Lower lobe of right lung (tissue), 2 donors: ENCODE results near the gene CEP104. TPM values are rescaled to one million over a fixed set of nuclear protein-coding genes. Genes with fewer than 3 reads are reported as not detected.

ENCODE experiments used
- ATAC-seq, 2 donors: fragments of 200-7000 bp; cut with Tn5 transposase; one replicate each; pipeline ENCODE4 v1.9.1; 2020 to 2022; ENCODE audit warnings: mild to moderate bottlenecking in 2 of 2, moderate library complexity in 2 of 2
- DNase-seq: peaks from one replicate; pipeline ENCODE4 v3.0.0-alpha.2; 2020
- H3K27ac ChIP-seq: fragments of 200-600 bp; one replicate; pipeline ENCODE4 v1.8.0; 2022
- H3K27me3 ChIP-seq: fragments of 200-600 bp; one replicate; pipeline ENCODE4 v1.8.0; 2022; ENCODE audit warnings: low read depth
- H3K36me3 ChIP-seq: fragments of 200-600 bp; one replicate; pipeline ENCODE4 v1.8.0; 2022; ENCODE audit warnings: mild to moderate bottlenecking
- H3K4me1 ChIP-seq: fragments of 200-600 bp; one replicate; pipeline ENCODE4 v1.8.0; 2022
- H3K4me3 ChIP-seq: fragments of 200-600 bp; one replicate; pipeline ENCODE4 v1.8.0; 2022; ENCODE audit warnings: mild to moderate bottlenecking
- H3K9me3 ChIP-seq: fragments of 200-600 bp; one replicate; pipeline ENCODE4 v1.8.0; 2022
- intact Hi-C: fragments of 100-400 bp; cut with DNase I; formaldehyde crosslinking; loops from one replicate; pipeline ENCODE4 v1.11.0; 2022
- total RNA-seq: library from RNA; stranded (reverse); fragmentation: NEBNext Ultra II Directional; extraction: Animal tissue kit (Norgen Biotek cat#: 25700); gene quantifications from one replicate; pipeline ENCODE4 v1.2.1, GENCODE V29; 2021
- TF ChIP-seq, protein P1 (sequence below): fragments of 200-600 bp; IDR thresholded peaks from one replicate; pipeline ENCODE4 v1.8.0; 2022; ENCODE audit warnings: antibody characterized with exemption, mild to moderate bottlenecking
- donor health status: DM: no; HTN: yes; CAD: no; lungs with severe emphysema.

The CEP104 gene
- total RNA-seq, 1 donor from 2014 or later = 53.9 TPM

DNA sequence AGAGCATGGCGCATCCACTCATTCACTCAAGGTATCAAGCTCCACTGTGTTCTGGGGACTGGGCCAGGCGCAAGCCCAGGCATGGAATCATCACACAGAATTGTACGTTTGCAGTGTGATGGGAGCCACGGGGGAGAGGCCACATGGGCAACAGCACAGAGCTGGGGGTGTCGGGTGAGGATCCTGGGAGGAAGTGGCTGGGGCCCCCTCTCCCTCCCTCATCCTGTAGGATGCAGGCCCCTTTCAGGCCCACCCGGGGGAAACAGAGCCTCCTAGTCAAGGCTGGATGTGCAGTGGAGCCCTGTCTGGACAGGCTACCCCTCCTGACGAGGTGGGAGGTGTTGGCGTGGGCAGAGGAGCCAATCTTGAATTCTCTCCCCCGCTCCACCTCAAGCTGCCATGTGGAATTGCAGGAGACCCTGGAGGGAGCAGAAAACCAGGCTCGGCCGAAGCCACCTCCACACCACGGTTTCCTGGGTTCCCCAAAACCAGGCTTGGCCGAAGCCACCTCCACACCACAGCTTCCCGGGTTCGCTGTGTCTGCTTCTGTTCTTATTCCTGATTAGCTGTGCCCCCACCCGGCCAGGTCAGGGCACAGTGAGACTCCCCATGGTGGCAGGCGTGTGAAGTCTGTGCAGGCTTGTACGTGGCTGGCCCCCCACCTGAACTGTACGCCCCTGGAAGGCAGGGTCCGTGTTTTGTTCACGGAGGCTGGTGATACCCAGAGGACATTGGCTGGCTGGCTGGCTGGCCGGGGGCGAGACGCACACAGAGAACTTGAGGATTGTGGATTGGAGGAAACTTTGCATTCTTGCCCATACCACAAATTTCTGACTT is 47.2 kb upstream of the CEP104 start:
- Histone ChIP-seq H3K9me3 (no peaks in the 10 kb centered on the region), H3K36me3 (no peaks in the 10 kb centered on the region), H3K27ac (no peak overlapping the region), H3K4me3 (no peak overlapping the region), H3K4me1 (peaks cover 10% of the 10 kb centered on the region), H3K27me3 (no peaks in the 10 kb centered on the region)
- intact Hi-C loops = no loop called here
- TF ChIP-seq, protein P1, sequence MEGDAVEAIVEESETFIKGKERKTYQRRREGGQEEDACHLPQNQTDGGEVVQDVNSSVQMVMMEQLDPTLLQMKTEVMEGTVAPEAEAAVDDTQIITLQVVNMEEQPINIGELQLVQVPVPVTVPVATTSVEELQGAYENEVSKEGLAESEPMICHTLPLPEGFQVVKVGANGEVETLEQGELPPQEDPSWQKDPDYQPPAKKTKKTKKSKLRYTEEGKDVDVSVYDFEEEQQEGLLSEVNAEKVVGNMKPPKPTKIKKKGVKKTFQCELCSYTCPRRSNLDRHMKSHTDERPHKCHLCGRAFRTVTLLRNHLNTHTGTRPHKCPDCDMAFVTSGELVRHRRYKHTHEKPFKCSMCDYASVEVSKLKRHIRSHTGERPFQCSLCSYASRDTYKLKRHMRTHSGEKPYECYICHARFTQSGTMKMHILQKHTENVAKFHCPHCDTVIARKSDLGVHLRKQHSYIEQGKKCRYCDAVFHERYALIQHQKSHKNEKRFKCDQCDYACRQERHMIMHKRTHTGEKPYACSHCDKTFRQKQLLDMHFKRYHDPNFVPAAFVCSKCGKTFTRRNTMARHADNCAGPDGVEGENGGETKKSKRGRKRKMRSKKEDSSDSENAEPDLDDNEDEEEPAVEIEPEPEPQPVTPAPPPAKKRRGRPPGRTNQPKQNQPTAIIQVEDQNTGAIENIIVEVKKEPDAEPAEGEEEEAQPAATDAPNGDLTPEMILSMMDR = no peak
- ATAC-seq (no peak), DNase-seq (peak; percentile 40)

DNA sequence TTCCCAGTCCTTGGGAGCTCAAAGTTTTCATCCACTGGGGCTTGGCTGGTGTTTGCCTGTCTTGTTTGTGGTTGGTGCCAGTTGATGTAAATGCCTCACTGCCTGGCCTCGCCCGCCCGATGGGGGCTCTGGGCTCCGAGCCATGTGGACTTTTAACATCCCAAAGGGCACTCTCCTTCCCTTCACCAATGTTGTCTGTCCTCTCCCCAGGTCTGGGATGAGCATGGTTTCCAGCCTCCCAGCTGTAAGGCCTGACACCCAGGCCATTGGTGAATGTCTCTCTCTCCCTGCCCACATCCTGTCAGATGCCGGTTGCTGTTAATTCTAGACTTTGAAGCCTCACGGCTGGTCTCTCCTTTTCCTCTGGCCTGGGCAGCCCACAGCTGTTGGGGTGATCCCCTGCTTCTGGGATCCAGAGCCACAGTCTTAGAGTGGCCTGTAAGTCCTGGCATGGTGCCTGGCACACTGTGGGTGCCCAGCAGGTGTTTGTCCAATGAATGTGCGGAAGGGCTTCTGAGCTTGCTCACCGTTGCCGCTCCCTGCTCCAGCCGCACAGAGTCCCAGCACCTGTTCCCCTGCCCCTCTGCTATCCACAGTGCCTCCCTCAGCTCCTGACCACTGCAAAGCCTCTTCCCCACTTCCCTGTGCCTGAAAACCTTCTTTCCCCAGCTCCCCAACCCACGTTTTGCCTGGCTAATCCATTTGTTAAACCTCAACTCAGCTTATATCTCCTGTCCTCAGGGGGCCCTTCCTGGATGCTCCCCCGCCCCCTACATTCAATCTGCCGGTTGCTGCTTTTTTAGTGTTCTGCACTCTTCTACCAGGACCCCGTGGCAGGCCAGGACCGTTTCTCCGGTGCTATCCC is 46.4 kb upstream of the CEP104 start:
- TF ChIP-seq, protein P1 = no peak
- Histone ChIP-seq H3K9me3 (no peaks in the 10 kb centered on the region), H3K27me3 (no peaks in the 10 kb centered on the region), H3K27ac (no peak overlapping the region), H3K36me3 (no peaks in the 10 kb centered on the region), H3K4me1 (peaks cover 13% of the 10 kb centered on the region), H3K4me3 (no peak overlapping the region)
- ATAC-seq (no peak), DNase-seq (peak; percentile 45)
- intact Hi-C loops = no loop called here

- TF ChIP-seq, protein P1 = no peak
- peak; percentile 15 for DNase-seq
Observed at GRCh38 chr1:3902571-3903091, 45.6 kb upstream of the CEP104 start.

DNA sequence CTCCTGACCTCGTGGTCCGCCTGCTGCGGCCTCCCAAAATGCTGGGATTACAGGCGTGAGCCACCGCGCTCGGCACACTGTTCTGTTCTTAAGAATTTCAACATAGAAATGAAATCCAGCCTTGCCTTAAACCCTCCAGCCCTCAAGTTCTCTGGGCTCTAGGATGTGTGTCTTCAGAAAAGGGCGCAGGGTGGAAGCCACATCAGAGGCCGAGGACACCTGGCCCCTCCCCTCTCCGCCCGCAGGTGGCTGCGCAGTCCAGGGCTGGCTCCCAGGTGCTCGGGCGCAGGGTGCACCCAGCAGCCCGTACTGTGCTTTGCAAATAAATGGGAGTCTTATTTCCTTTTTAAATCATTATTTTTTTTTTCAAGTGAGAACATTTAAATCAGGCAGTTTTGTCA is 45.1 kb upstream of the CEP104 start:
- Histone ChIP-seq H3K36me3 (no peaks in the 10 kb centered on the region), H3K4me3 (no peak overlapping the region), H3K9me3 (peaks cover 6% of the 10 kb centered on the region), H3K27me3 (no peaks in the 10 kb centered on the region), H3K4me1 (peaks cover 13% of the 10 kb centered on the region), H3K27ac (no peak overlapping the region)
- TF ChIP-seq, protein P1 = no peak
- no peak for ATAC-seq
- intact Hi-C loops = no loop called here
- peak; percentile 47 for DNase-seq

More at GRCh38 chr1:3902571-3903091, 45.6 kb upstream of the CEP104 start:
- Histone ChIP-seq H3K36me3 (no peaks in the 10 kb centered on the region), H3K4me3 (no peak overlapping the region), H3K9me3 (peaks cover 6% of the 10 kb centered on the region), H3K4me1 (peaks cover 13% of the 10 kb centered on the region), H3K27ac (no peak overlapping the region), H3K27me3 (no peaks in the 10 kb centered on the region)
- intact Hi-C loops = no loop called here
- ATAC-seq = no peak

DNA sequence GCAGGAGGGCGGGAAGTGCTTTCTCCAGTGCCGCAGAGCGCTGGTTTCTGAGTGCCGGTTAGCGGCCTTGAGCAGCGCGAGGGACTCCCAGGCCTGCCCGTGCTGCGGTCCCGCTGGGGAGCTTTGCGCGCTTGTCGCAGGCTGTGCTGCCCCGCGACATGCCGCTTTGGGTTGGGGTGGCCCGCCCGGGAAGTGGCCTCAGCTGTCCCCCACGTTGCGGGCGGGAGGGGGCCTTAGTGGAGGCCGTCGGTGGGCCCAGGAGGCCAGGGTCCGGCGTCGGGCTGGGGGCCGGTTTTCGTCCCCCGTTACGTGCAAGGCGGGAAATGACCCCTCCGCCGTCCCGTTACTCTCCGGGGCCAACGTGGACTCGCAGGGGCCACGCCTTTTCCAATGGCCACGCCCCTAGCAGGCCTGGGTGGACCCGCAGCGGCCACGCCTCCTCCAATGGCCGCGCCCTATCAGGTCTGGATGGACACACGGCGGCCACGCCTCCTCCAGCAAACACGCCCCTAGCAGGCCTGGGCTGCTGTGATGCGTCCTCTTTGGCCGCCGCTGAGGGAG is 44.0 kb upstream of the CEP104 start:
- intact Hi-C loops = no loop called here
- ATAC-seq = peak; percentile 94 to 95
- TF ChIP-seq, protein P1 = no peak

More for the DNA sequence above, 44.0 kb upstream of the CEP104 start:
- DNase-seq = peak; percentile 99
- peaks cover 13% of the 10 kb centered on the region for H3K4me1 ChIP-seq
- H3K4me3 ChIP-seq = peak overlapping the region; percentile 99
- H3K9me3 ChIP-seq = peaks cover 6% of the 10 kb centered on the region
- H3K36me3 ChIP-seq = no peaks in the 10 kb centered on the region
- peak overlapping the region; percentile 96 for H3K27ac ChIP-seq
- no peaks in the 10 kb centered on the region for H3K27me3 ChIP-seq
